Measurements from ENCODE around the gene HRH3. TPM values are rescaled to one million over a fixed set of nuclear protein-coding genes. Genes with fewer than 3 reads are reported as not detected.

HRH3 gene
- total RNA-seq, 4 donors from 2014 or later = not detected

DNA sequence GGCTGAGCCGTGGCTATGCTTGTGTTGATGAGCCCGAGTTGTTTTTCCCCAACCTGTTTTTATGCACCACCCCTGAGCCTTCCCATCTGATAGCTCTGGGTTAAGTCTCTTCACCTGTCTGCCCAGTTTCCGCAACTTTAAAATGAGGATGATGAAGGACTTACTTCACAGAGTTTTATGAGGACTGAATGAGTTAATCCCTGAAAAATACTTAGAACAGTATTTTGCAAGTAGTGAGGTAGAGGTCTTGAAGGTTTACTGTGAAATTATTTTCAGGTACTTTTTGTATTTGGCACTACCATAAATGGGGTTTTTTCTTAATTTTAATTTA lies 34.0 kb downstream of the HRH3 start:
- TF ChIP-seq, protein P1, sequence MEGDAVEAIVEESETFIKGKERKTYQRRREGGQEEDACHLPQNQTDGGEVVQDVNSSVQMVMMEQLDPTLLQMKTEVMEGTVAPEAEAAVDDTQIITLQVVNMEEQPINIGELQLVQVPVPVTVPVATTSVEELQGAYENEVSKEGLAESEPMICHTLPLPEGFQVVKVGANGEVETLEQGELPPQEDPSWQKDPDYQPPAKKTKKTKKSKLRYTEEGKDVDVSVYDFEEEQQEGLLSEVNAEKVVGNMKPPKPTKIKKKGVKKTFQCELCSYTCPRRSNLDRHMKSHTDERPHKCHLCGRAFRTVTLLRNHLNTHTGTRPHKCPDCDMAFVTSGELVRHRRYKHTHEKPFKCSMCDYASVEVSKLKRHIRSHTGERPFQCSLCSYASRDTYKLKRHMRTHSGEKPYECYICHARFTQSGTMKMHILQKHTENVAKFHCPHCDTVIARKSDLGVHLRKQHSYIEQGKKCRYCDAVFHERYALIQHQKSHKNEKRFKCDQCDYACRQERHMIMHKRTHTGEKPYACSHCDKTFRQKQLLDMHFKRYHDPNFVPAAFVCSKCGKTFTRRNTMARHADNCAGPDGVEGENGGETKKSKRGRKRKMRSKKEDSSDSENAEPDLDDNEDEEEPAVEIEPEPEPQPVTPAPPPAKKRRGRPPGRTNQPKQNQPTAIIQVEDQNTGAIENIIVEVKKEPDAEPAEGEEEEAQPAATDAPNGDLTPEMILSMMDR (IDR thresholded peaks at IDR 0.05; ENCODE audit: low read depth) = no peak

DNA sequence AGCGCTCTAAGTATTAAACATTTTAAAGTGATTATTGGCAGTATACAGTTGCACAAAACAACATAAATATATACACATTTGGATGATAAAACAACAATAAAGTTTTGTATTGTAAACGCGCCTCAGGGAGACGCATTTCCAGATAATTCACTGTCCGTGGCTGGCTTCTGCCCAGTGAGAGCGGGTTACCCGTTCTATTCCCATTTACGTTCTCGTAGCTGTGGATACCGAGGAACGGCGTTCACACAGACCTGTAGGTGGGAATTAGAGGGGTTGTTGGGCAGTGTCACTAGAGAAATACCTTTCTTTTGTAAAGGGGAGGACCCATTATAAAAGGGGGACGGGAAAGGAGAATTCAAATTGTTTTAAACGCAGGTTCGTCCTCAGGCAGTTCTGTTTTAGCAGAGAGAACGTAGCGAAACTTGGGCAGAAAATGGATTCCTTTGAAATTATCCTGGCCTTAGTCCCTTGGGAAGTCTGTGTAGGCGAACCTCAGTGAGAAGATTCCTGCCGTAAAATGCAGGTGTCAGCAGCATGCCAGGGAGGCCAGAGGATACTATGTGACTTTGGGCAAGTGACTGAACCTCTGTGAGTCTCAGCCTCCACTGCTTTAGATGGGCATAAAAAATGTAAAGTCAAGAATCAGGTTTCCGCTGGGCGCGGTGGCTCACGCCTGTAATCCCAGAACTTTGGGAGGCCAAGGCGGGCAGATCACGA lies 36.5 kb downstream of the HRH3 start:
- TF ChIP-seq, protein P1 (IDR thresholded peaks at IDR 0.05; ENCODE audit: low read depth) = no peak

DNA sequence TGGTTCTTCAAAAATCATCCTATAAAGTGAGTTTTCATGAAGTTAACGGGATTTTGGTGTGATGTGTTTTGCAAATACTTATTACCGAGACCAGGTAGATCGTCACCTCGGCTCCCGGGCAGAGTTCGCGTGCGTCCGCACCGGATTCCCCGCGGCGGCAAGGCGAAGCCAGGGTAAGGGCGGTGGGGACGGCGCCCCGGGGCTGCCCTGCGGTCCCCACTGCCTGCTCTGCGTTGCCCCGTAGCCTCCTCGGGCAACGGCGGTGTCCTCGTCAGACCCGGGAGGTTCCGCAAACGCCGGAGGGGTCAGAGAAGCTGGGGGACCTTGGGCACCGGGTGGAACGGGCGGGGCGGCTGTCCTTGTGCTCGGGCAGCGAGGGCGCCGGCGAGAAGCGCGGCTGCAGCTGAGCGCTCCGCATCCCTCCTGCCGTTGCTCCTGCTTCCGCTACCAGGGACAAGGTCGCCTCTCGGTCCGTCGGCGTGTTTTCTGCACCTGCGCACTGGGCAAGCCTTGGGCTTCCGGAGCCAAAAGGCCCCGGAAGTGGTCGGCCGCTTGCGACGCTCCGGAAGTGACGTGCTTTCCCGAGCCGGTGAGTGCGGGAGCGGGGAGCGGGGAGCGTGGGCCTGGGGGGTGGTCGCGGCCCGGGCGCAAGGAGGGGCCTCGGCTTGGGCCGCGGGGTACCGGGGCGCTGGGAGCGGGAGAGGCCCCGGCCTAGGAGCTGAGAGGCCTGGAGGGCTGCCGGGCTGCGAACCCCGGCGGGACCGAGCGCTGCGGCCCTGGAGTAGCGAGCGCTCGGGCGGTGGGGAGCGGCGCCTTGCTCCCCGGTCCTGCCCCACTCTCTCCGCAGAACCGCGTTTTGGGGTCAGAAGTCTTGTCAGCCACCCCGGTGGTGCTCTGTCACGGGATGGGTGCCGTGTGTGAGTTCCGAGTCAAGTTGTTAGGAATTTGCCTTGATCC lies 37.3 kb downstream of the HRH3 start, which contains the start of gene MTG2:
TSS of gene MTG2 (plus strand) at position 560 of the 957 bp plus-strand sequence. CDS start 10,393 bp downstream, outside the sequence.
- TF ChIP-seq, protein P1 (IDR thresholded peaks at IDR 0.05; ENCODE audit: low read depth) = no peak

GRCh38 chr20:62181808-62182207 lies 38.3 kb downstream of the HRH3 start:
- TF ChIP-seq, protein P1 (IDR thresholded peaks at IDR 0.05; ENCODE audit: low read depth) = no peak

- TF ChIP-seq, protein P1 (IDR thresholded peaks at IDR 0.05; ENCODE audit: low read depth) = no peak
These were observed 40.9 kb downstream of the HRH3 start for GRCh38 chr20:62179162-62179504.

DNA sequence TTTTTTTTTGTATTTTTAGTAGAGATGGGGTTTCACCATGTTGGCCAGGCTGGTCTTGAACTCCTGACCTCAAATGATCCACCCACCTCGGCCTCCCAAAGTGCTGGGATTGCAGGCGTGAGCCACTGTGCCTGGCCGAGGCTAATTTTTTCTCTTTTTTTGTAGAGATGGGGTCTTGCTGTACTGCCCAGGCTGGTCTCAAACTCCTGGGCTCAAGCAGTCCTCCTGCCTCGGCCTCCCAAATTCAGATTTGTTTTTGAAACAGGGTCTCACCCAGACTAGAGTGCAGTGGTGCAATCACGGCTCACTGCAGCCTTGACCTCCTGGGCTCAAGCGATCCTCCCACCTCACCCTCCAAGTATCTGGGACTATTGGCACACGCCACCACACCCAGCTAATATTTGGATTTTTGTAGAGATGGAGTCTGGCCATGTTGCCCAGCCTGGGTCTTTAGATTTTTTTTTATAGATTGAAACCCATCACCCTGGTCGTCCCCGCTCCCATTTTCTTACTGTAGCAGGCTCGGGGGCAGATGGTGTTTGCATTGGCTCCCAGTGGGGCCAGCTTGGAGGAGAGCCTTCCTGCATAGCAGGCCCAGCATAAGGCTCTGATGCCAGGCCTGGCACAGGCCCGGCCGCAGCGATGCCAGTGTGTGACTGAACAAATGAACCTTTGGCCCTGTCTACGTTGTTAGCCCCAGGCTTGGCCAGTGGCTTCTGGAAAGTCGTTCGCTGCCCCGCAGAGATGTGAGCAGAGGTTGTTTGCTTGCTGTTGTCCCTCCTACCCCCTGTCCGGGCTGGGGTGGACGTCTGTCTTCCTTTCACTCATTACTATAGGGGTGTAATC lies 41.5 kb downstream of the HRH3 start:
- TF ChIP-seq, protein P1 (IDR thresholded peaks at IDR 0.05; ENCODE audit: low read depth) = no peak

All from subcutaneous adipose tissue (tissue), 4 donors.